Activated CD4-positive, alpha-beta T cell treated with anti-CD3 and anti-CD28 coated beads, Interleukin-10, Interleukin-2, amounts not matched to agents 100 ng/mL and 50 ng/mL, durations not matched to agents 16 hours and 8 hours (primary cell): ENCODE measurements around the gene APOA4.
A peak's percentile ranks its signal among the peaks of the same experiment; 100 is the strongest.

ENCODE experiments used
- DNase-seq: peaks from one replicate; pipeline ENCODE4 v3.0.0-alpha.2; 2020

APOA4 gene

DNA sequence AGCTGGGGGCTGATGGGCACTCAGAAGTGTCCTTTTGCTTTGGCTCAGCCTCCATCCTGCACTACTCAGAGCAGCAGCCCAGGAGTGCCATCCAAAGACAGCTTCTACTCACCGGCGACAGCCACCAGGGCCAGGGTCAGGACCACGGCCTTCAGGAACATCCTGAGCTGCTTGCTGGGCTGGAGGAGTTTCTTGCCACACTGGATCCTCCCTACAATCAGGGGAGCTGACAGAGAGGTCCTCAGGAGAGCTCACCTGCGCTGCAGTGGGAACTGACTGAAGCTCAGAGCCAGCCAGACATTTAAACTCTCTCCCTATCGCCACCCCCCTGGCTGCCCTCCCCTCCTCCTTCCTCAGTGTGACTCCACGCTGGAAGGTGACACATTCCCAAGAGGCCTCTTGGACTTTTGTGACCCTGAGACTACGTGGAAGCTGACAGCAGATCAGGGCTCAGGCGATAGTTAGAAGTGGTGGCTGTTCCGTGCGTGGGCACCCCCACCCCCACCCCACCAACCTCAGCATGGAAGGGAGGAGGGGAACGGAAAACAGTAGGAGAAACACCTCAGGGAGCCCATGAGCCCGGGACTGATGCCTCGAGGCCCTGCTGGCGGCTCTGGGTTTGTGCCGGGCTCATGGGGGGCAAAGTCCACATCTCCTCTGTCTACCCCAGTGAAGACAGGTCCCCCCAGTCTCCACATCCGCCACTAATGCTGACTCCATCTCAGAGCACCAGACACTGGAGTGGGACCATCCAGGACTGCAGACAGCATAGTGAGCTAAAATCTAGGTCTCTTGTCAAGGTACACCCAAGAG is at the start of gene APOA4:
APOA4 (minus strand) TSS at position 274 of the 813 bp plus-strand sequence; CDS start at position 161, 113 bp downstream.
- DNase-seq = no peak

- no peak for DNase-seq
Measured at GRCh38 chr11:116871248-116871647, 48.1 kb upstream of the APOA4 start.

DNA sequence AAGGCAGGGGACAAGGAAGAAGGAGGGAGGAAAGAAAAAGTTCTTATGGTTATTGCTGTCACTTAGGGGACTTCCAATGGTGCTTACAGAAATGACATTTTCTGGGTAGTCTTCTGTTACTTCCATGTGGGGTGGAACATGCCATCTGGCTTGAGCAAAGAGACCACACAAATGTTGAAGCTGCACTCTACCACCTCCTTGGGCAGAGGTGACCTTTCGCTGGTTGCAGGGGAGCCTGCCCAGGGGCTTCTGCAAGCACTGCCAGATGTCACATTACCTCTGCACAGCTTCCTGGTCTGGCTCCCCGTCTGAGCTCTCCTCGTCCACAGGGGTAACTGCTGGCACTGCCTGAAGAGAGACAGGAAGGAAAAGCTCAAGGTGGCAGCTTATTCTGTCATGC is 47.0 kb upstream of the APOA4 start:
- DNase-seq = peak; percentile 9

DNA sequence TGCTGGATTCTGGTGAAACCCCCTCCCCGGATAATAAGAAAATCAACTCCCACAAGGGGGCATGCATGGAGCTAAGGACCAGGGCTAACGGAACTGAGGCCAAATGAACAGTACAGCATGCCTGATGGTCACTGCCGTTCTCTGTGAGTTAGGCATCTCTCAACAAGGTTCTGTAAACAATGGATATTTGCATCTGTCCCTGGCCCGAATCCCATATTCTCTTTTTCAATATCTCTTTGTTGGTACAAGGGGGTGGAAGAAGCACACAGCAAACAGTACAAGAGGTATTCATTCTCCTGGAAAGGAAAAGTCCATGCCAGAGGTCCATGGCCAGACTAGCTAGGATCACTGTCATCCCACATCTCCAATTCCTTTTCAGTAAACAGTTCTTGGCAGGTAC is 46.5 kb upstream of the APOA4 start:
- DNase-seq = no peak

- no peak for DNase-seq
Measured at GRCh38 chr11:116868066-116868465, 45.0 kb upstream of the APOA4 start.

- DNase-seq = no peak
Measured at GRCh38 chr11:116867619-116868018, 44.5 kb upstream of the APOA4 start.

DNA sequence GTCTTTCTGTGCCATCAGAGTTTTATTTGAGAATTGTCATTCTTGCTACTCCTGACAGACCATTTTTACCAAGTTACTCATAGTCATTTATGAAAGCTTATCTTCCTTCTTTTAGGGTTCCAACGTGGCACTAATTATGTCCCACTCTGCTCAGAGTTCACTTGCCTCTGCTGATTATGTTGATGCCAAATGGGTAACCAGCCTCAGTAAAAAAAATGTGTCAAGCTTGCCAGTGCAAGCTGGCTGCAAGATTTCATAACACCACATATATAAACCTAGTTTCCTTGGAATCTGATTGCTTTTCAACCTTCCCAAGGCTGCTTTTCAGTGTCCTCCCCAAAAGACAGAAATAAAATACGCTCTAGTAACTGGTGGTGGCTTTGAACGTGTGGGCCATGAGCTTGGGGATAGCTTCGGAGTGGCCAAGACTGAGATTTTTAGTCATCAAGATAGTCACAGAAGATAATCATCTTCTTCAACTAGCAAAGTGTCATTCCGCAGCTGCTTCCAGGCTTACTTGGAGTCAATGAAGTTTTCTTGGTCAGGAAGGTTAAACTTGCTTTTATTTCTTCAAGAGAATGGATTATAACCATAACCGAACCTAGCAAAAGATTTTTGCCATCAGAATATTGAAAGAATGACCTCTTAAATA is 43.8 kb upstream of the APOA4 start:
- DNase-seq = no peak

DNA sequence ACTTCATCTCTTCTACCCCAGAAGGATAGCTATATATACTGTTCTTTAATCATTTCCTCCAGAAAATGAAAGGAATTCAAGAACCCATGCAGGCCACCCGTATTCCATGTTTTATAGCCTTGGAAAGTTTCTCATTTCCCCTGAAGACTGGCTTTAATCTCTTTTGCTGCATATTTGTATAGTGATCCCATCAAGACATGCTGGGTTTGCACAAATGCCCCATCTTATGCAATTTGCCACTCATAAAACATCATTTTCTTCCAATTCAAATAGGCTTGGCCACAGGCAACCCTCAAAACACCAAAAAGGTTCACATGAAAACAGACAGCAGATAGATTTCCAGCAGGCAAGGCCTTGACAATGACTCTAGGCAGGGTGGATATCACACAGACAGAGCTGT is 42.6 kb upstream of the APOA4 start:
- DNase-seq = no peak

DNA sequence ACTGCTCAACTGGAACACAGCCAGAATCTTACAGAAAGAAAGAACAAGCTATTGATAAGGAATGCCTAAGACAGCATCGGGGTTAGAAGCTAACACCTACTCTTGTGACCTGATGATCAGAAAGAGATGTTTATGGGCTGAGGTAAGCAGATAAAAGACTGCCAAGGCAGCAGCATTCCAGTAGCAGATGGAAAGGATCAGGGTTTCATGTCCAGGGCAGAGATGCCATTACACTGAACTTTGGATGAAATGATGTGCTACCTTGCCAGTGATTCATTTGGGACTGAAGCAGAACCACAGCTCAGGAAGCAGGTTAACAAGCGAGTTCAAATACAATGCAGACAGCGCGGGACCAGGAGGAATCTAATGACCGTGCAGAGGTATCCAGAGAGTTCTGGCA is 41.4 kb upstream of the APOA4 start:
- DNase-seq = no peak

GRCh38 chr11:116862951-116863350 is 39.8 kb upstream of the APOA4 start:
- DNase-seq = no peak

DNA sequence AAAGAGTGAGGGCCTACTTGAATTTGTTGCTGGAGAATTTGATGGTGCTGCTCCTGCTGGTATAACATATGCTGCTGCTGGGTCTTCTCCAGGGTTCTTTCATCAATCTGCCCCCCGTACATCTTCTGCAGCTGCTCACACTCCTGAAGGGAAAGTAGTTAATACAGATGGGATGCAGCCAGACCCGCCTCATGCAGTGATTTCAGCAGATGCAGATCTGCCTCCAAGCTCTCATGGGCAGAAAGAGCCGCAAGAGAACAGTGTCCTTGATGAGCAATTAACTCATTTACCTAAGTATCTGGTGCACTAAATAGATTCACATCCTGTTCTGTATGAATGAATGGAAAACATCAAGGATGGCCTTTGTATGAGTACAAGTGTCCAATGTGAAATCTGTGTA is 39.1 kb upstream of the APOA4 start:
- no peak for DNase-seq

- peak; percentile 38 for DNase-seq
Measured at GRCh38 chr11:116861539-116861938, 38.4 kb upstream of the APOA4 start.

- DNase-seq = no peak
Measured at GRCh38 chr11:116860303-116860702, 37.2 kb upstream of the APOA4 start.

GRCh38 chr11:116859175-116859574 is 36.1 kb upstream of the APOA4 start:
- no peak for DNase-seq

GRCh38 chr11:116857936-116858335 is 34.8 kb upstream of the APOA4 start:
- no peak for DNase-seq

DNA sequence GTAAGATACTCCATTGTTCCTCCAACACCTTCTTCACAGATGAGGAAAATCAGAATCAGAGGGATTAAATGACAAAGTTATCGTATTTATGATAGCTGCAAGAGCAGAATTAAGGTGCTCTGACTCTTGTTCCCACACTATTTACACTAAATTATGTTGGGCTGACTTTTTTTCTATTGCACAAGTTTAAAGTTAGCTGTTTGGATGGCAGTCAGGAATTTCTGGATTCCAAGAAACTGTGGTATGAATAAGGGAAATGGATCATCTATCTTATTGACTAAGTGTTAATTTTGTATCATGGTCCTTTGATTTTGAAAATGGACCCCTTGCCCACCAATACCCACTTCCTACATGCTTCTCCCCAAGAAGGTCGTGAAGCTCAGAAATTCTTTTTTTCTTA is 34.2 kb upstream of the APOA4 start:
- no peak for DNase-seq

- no peak for DNase-seq
Measured at GRCh38 chr11:116856423-116856822, 33.3 kb upstream of the APOA4 start.

GRCh38 chr11:116855413-116855812 is 32.3 kb upstream of the APOA4 start:
- no peak for DNase-seq

DNA sequence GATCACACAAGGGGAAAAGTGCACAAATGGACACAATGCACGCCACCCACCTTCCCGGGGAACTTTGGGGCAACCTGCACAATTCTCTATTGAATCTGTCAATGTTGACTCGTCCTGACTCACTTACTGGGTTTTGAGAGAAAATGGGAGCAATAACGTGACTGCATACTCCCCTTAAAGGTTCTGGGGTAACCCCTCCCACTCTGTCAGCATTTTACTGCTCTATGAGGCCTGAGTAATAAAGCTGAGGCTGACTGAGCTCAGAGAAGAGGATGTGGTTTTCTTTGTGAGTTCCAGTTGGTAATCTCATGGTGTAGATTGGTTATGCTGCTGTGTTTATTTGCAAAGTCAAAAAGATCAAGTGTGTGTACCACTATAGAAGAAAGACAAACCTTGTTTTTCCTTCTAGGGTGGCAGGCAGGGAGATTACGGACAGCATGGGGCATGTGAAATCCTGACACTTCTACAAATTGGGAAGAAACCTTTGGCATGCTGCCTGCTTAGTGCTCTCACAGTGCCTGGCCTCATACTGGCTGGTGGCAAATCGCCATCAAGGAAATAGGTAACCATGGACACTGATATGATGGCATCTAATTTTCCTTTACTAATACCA is 30.5 kb upstream of the APOA4 start:
- peak; percentile 96 for DNase-seq

DNA sequence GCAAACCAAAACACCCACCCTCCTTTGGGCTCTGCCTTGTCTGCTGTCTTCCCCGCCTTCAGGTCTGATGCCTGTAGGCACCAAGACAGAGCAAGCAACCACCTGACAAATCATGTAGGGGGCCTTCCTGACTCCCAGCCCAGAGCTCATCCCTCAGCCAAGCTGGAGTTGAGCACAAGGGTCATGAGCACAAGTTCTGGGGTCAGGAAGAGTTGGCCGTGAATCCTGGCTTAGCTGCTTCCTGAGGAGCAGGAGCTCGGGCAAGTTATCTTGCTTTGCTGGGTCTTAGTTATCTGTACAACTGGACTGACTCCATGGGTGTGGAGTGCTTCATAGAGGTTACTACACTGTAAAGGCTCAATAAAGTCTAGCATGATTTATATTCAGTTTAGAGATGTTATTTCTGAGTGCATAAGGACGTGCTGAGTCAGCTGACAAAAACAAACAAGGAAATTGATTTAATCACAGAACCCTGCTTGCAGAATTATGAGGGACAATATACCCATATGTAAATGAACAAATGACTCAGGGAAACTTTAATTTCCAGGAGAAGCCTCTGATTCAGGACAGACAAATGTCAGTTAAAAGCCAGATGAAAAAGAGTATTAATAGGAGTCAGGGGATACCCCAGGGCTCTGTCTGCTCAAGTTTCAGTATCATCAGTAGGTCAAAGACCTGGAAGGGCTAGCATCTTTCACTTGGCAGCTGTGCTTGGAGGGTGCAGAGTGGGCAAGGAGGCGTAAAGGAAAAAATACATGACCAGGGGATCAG is 29.3 kb upstream of the APOA4 start:
- peak; percentile 51 for DNase-seq

DNA sequence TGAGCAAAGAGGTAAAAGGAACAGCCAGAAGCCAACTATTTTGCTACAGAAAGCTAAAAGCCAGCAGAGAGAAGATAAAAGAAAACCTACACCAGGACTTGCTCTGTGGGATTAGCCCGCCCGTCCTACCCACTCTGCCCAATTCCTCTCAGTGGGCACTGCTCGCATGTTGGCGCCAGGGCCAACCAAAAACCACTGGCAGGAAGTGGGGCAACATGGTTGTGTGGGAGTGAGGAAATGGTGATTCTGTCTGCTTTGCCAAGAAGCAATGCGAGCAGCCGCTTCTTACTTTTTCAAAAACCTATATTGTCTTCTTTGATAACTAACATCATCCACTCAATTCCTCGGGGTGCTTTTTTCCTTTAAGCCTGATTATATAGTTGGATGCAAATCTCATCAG is 28.5 kb upstream of the APOA4 start:
- peak; percentile 79 for DNase-seq

- no peak for DNase-seq
Measured at GRCh38 chr11:116849486-116849885, 26.4 kb upstream of the APOA4 start.

- DNase-seq = no peak
Measured at GRCh38 chr11:116849060-116849459, 26.0 kb upstream of the APOA4 start.
